HCT116 (cell line): Measurements from ENCODE around the gene CCDC107. TPM values are rescaled to one million over a fixed set of nuclear protein-coding genes. Genes with fewer than 3 reads are reported as not detected.

Experiments
- ATAC-seq: fragments of 200-7000 bp; cut with Tn5 transposase; 2 replicates; pipeline ENCODE4 v1.9.1; 2020; ENCODE audit warnings: mild to moderate bottlenecking, moderate library complexity
- BruUV-seq: library from RNA; stranded (reverse); fragments of 400-500 nt; replicated peaks from 2 replicates; lab custom pipeline; 2021; lab: Mats Ljungman, UMichigan
- CTCF ChIA-PET: fragments of 300-600 bp; sonication (Branson Sonifier 250); formaldehyde crosslinking; loops from one replicate; lab custom pipeline; 2021; ENCODE audit warnings: antibody characterized with exemption; lab: Charles Lee
- POLR2A ChIA-PET: fragments of 300-600, 350-600 bp; sonication (Branson Sonifier 250); formaldehyde crosslinking; loops from one replicate; lab custom pipeline; 2021; ENCODE audit warnings: antibody characterized with exemption; lab: Charles Lee
- RAD21 ChIA-PET, 2 experiments: fragments of 300-600 bp; sonication (Branson Sonifier 250); formaldehyde crosslinking; loops; one replicate each; lab custom pipeline; 2023; ENCODE audit warnings: low total read pairs in 2 of 2; ENCODE audit not compliant: uncharacterized antibody in 2 of 2, unreplicated experiment in 2 of 2, low non-redundant PET in 1 of 2; lab: Charles Lee
- DNase-seq: peaks from one replicate; pipeline ENCODE4 v3.0.0-alpha.2; 2010; ENCODE audit warnings: low read depth, low spot score
- H2AFZ ChIP-seq: fragments of 200-600 bp; shearing (Covaris generic), sonication (generic); 2 replicates; pipeline ENCODE4 v1.6.1; 2017; ENCODE audit warnings: low read depth, mixed run types, mixed read lengths, antibody characterized with exemption, low read length; ENCODE audit not compliant: poor library complexity, severe bottlenecking
- H3K27ac ChIP-seq: 2 replicates; pipeline ENCODE4 v1.5.1; 2012; ENCODE audit warnings: low read depth, low read length
- H3K27me3 ChIP-seq: fragments of 200-600 bp; sonication (generic); 2 replicates; pipeline ENCODE4 v1.6.1; 2016; ENCODE audit warnings: mixed run types, low read length, mixed read lengths; ENCODE audit not compliant: insufficient read depth
- H3K36me3 ChIP-seq, 2 experiments: fragments of 200-500 bp in 1 of 2; fragments of 200-600 bp in 1 of 2; sonication (Bioruptor generic) in 1 of 2; sonication (generic) in 1 of 2; 2 replicates each; pipeline versions ENCODE4 v1.5.1 to v1.6.1; 2014 to 2016; ENCODE audit warnings: low read length in 2 of 2, inconsistent platforms in 1 of 2, mixed read lengths in 1 of 2, mixed run types in 1 of 2; ENCODE audit not compliant: insufficient read depth in 2 of 2, control insufficient read depth in 1 of 2
- H3K4me1 ChIP-seq, 2 experiments: fragments of 200-600 bp in 1 of 2; sonication (generic) in 1 of 2; 2 replicates each; pipeline versions ENCODE4 v1.5.1 to v1.6.1; 2012 to 2017; ENCODE audit warnings: low read length in 2 of 2, inconsistent platforms in 1 of 2, mild to moderate bottlenecking in 1 of 2, mixed read lengths in 1 of 2, mixed run types in 1 of 2, moderate library complexity in 1 of 2; ENCODE audit not compliant: insufficient read depth in 2 of 2, control insufficient read depth in 1 of 2
- H3K4me2 ChIP-seq: fragments of 200-600 bp; sonication (generic); 2 replicates; pipeline ENCODE4 v1.6.1; 2017; ENCODE audit warnings: mixed run types, low read length, mixed read lengths
- H3K4me3 ChIP-seq, 2 experiments: fragments of 200-600 bp in 1 of 2; sonication (generic) in 1 of 2; replicated peaks in 1 of 2; 2 replicates each; pipeline ENCODE4 v1.5.1; 2011 to 2016; ENCODE audit warnings: low read length in 2 of 2, control low read depth in 1 of 2, low read depth in 1 of 2, mild to moderate bottlenecking in 1 of 2, mixed read lengths in 1 of 2, mixed run types in 1 of 2
- H3K79me2 ChIP-seq: fragments of 200-600 bp; sonication (generic); 2 replicates; pipeline ENCODE4 v1.6.1; 2017; ENCODE audit warnings: mild to moderate bottlenecking, mixed run types, low read length, moderate library complexity, mixed read lengths; ENCODE audit not compliant: insufficient read depth
- H3K9ac ChIP-seq: fragments of 200-600 bp; sonication (generic); 2 replicates; pipeline ENCODE4 v1.6.1; 2016; ENCODE audit warnings: low read length, mixed read lengths
- H3K9me2 ChIP-seq: fragments of 200-600 bp; sonication (generic), shearing (Covaris generic); 2 replicates; pipeline ENCODE4 v1.6.1; 2017; ENCODE audit warnings: mixed run types, mild to moderate bottlenecking, moderate library complexity; ENCODE audit not compliant: insufficient read depth
- H3K9me3 ChIP-seq, 2 experiments: fragments of 200-500 bp in 1 of 2; fragments of 200-600 bp in 1 of 2; sonication (Bioruptor generic) in 1 of 2; sonication (generic) in 1 of 2; 2 replicates each; pipeline ENCODE4 v1.6.1; 2014 to 2017; ENCODE audit warnings: low read length in 2 of 2, mixed read lengths in 2 of 2, inconsistent platforms in 1 of 2, low read depth in 1 of 2, mild to moderate bottlenecking in 1 of 2, mixed run types in 1 of 2, moderate library complexity in 1 of 2; ENCODE audit not compliant: control insufficient read depth in 1 of 2, insufficient read depth in 1 of 2
- H4K20me1 ChIP-seq: fragments of 200-600 bp; sonication (generic), shearing (Covaris generic); 2 replicates; pipeline ENCODE4 v1.6.1; 2017; ENCODE audit warnings: mixed run types, mild to moderate bottlenecking, moderate library complexity; ENCODE audit not compliant: insufficient read depth
- CBX3 ChIP-seq: IDR thresholded peaks from 2 replicates; pipeline ENCODE4 v1.6.1; 2012; ENCODE audit warnings: low read depth
- CEBPB ChIP-seq: IDR thresholded peaks from 2 replicates; pipeline ENCODE4 v1.6.1; 2012; ENCODE audit warnings: low read depth
- EGR1 ChIP-seq: IDR thresholded peaks from 2 replicates; pipeline ENCODE4 v1.6.1; 2012; ENCODE audit warnings: low read depth
- EZH2phosphoT487 ChIP-seq: fragments of 200-600 bp; IDR thresholded peaks from 2 replicates; pipeline ENCODE4 v1.6.1; 2018; ENCODE audit warnings: antibody characterized with exemption, borderline replicate concordance
- FOSL1 ChIP-seq: IDR thresholded peaks from 2 replicates; pipeline ENCODE4 v1.6.1; 2012; ENCODE audit warnings: low read depth
- JUND ChIP-seq: IDR thresholded peaks from 2 replicates; pipeline ENCODE4 v1.6.1; 2012
- RAD21 ChIP-seq: IDR thresholded peaks from 2 replicates; pipeline ENCODE4 v1.6.1; 2012; ENCODE audit warnings: low read depth, mild to moderate bottlenecking
- SIN3A ChIP-seq: IDR thresholded peaks from 2 replicates; pipeline ENCODE4 v1.6.1; 2012; ENCODE audit warnings: low read depth
- SP1 ChIP-seq: IDR thresholded peaks from 2 replicates; pipeline ENCODE4 v1.6.1; 2012; ENCODE audit warnings: low read depth
- SRF ChIP-seq: IDR thresholded peaks from 2 replicates; pipeline ENCODE4 v1.6.1; 2012; ENCODE audit warnings: low read depth
- TCF7L2 ChIP-seq: IDR thresholded peaks from 2 replicates; pipeline ENCODE4 v1.7.0; 2011; ENCODE audit warnings: borderline replicate concordance, inconsistent platforms; ENCODE audit not compliant: insufficient read depth, insufficient read length; ENCODE audit errors: extremely low read depth
- YY1 ChIP-seq: IDR thresholded peaks from 2 replicates; pipeline ENCODE4 v1.6.1; 2011; ENCODE audit warnings: low read length, low read depth, moderate library complexity, mild to moderate bottlenecking; ENCODE audit not compliant: insufficient replicate concordance; ENCODE audit errors: extremely low read depth
- ZNF274 ChIP-seq: fragments of 200-500 bp; sonication (Bioruptor generic); IDR thresholded peaks from 2 replicates; pipeline ENCODE4 v1.6.1; 2014; ENCODE audit warnings: mild to moderate bottlenecking, low read depth, low read length, inconsistent platforms
- intact Hi-C: fragments of 100-400 bp; cut with micrococcal nuclease; formaldehyde crosslinking; loops from 2 replicates; pipeline ENCODE4 v1.10.0; 2022
- total RNA-seq: library from RNA; stranded (reverse); gene quantifications from one replicate; pipeline ENCODE4 v1.2.1, GENCODE V29; 2021; ENCODE audit not compliant: unreplicated experiment
- TF ChIP-seq, protein P1 (sequence below): IDR thresholded peaks from 2 replicates; pipeline ENCODE4 v1.6.1; 2012
- TF ChIP-seq, protein P2 (sequence below), 3 experiments: fragments of 200-600 bp in 1 of 3; sonication (generic) in 1 of 3; IDR thresholded peaks in 2 of 3; conservative IDR thresholded peaks in 1 of 3; 2 replicates each; pipeline ENCODE4 v1.5.1; 2012 to 2017; ENCODE audit warnings: low read depth in 2 of 3, low read length in 2 of 3, antibody characterized with exemption in 1 of 3, borderline replicate concordance in 1 of 3, control low read depth in 1 of 3, mild to moderate bottlenecking in 1 of 3, mixed read lengths in 1 of 3, mixed run types in 1 of 3, moderate library complexity in 1 of 3; ENCODE audit not compliant: insufficient read depth in 1 of 3
- TF ChIP-seq, protein P3 (sequence below): IDR thresholded peaks from 2 replicates; pipeline ENCODE4 v1.6.1; 2011; ENCODE audit warnings: mild to moderate bottlenecking, low read length, moderate library complexity; ENCODE audit not compliant: insufficient replicate concordance; ENCODE audit errors: extremely low read depth
- TF ChIP-seq, protein P4 (sequence below): IDR thresholded peaks from 2 replicates; pipeline ENCODE4 v1.6.1; 2012; ENCODE audit warnings: low read depth
- TF ChIP-seq, protein P5 (sequence below): IDR thresholded peaks from 2 replicates; pipeline ENCODE4 v1.6.1; 2012

CCDC107 gene
- total RNA-seq, 1 experiment from 2014 or later: 11.1 TPM

DNA sequence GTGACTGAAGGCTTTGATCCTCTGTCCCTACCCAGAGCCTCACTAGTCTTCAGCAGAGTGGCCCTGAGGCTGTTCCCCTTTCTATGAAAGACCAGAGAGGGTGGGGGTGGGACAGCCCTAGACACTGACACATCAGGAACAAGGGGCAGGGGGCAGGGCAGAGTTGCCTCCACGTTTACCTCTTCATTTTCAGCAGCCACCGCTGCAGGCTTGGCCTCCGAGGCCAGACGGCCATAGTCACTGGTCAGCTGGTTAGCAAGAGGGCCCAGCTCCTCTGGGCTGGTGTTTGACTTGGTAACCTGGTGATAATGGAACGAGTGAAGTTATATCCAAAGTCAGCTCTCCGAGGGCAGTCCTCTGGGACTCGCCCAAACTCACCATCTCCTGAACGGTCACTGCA, 47.3 kb downstream of the CCDC107 start:
- no peaks in the 10 kb centered on the region for H3K9me3 ChIP-seq
- no peaks in the 10 kb centered on the region for H3K9me2 ChIP-seq
- no peak for ATAC-seq
- TF ChIP-seq FOSL1 (no peak), JUND (no peak), CEBPB (no peak), CBX3 (no peak), YY1 (no peak), ZNF274 (no peak), EGR1 (no peak), SIN3A (no peak), TCF7L2 (no peak), EZH2phosphoT487 (no peak), SRF (no peak), SP1 (no peak), RAD21 (no peak)
- TF ChIP-seq, protein P1, sequence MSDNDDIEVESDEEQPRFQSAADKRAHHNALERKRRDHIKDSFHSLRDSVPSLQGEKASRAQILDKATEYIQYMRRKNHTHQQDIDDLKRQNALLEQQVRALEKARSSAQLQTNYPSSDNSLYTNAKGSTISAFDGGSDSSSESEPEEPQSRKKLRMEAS: no peak
- TF ChIP-seq, protein P2, sequence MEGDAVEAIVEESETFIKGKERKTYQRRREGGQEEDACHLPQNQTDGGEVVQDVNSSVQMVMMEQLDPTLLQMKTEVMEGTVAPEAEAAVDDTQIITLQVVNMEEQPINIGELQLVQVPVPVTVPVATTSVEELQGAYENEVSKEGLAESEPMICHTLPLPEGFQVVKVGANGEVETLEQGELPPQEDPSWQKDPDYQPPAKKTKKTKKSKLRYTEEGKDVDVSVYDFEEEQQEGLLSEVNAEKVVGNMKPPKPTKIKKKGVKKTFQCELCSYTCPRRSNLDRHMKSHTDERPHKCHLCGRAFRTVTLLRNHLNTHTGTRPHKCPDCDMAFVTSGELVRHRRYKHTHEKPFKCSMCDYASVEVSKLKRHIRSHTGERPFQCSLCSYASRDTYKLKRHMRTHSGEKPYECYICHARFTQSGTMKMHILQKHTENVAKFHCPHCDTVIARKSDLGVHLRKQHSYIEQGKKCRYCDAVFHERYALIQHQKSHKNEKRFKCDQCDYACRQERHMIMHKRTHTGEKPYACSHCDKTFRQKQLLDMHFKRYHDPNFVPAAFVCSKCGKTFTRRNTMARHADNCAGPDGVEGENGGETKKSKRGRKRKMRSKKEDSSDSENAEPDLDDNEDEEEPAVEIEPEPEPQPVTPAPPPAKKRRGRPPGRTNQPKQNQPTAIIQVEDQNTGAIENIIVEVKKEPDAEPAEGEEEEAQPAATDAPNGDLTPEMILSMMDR (IDR thresholded peaks at IDR 0.05 in 2 of 3, conservative IDR thresholded peaks at IDR 0.05 in 1 of 3; ENCODE audit: borderline replicate concordance in 1 of 3, insufficient read depth in 1 of 3, low read depth in 2 of 3, low read length in 2 of 3): no peak
- TF ChIP-seq, protein P3, sequence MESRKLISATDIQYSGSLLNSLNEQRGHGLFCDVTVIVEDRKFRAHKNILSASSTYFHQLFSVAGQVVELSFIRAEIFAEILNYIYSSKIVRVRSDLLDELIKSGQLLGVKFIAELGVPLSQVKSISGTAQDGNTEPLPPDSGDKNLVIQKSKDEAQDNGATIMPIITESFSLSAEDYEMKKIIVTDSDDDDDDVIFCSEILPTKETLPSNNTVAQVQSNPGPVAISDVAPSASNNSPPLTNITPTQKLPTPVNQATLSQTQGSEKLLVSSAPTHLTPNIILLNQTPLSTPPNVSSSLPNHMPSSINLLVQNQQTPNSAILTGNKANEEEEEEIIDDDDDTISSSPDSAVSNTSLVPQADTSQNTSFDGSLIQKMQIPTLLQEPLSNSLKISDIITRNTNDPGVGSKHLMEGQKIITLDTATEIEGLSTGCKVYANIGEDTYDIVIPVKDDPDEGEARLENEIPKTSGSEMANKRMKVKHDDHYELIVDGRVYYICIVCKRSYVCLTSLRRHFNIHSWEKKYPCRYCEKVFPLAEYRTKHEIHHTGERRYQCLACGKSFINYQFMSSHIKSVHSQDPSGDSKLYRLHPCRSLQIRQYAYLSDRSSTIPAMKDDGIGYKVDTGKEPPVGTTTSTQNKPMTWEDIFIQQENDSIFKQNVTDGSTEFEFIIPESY: no peak
- TF ChIP-seq, protein P4, sequence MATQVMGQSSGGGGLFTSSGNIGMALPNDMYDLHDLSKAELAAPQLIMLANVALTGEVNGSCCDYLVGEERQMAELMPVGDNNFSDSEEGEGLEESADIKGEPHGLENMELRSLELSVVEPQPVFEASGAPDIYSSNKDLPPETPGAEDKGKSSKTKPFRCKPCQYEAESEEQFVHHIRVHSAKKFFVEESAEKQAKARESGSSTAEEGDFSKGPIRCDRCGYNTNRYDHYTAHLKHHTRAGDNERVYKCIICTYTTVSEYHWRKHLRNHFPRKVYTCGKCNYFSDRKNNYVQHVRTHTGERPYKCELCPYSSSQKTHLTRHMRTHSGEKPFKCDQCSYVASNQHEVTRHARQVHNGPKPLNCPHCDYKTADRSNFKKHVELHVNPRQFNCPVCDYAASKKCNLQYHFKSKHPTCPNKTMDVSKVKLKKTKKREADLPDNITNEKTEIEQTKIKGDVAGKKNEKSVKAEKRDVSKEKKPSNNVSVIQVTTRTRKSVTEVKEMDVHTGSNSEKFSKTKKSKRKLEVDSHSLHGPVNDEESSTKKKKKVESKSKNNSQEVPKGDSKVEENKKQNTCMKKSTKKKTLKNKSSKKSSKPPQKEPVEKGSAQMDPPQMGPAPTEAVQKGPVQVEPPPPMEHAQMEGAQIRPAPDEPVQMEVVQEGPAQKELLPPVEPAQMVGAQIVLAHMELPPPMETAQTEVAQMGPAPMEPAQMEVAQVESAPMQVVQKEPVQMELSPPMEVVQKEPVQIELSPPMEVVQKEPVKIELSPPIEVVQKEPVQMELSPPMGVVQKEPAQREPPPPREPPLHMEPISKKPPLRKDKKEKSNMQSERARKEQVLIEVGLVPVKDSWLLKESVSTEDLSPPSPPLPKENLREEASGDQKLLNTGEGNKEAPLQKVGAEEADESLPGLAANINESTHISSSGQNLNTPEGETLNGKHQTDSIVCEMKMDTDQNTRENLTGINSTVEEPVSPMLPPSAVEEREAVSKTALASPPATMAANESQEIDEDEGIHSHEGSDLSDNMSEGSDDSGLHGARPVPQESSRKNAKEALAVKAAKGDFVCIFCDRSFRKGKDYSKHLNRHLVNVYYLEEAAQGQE: no peak
- TF ChIP-seq, protein P5, sequence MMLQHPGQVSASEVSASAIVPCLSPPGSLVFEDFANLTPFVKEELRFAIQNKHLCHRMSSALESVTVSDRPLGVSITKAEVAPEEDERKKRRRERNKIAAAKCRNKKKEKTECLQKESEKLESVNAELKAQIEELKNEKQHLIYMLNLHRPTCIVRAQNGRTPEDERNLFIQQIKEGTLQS: no peak
- no peak overlapping the region for H3K4me2 ChIP-seq
- BruUV-seq: no TSS peak
- peaks cover 57 to 69% of the 10 kb centered on the region in 2 experiments for H3K36me3 ChIP-seq
- ChIA-PET POLR2A (no interaction called here), CTCF (interaction anchor here (1.8 kb wide), 1 partner anchor 8 kb away, joined by 7 read pairs; no protein-coding TSS in a partner anchor), RAD21 (no interaction called here)
- no peak overlapping the region for H3K9ac ChIP-seq
- no peak overlapping the region for H3K4me3 ChIP-seq
- H2AFZ ChIP-seq: no peak overlapping the region
- H4K20me1 ChIP-seq: no peaks in the 10 kb centered on the region
- no peak for DNase-seq
- H3K27me3 ChIP-seq: no peaks in the 10 kb centered on the region
- H3K79me2 ChIP-seq: no peaks in the 10 kb centered on the region
- H3K27ac ChIP-seq: no peak overlapping the region
- intact Hi-C loops: no loop called here
- no peaks in the 10 kb centered on the region for H3K4me1 ChIP-seq
